PC-9 (cell line): ENCODE measurements around the gene IQCF2. TPM values are rescaled to one million over a fixed set of nuclear protein-coding genes. Genes with fewer than 3 reads are reported as not detected.

Experiments used
- BruUV-seq: library from RNA; stranded (reverse); fragments of 400-500 nt; replicated peaks from 2 replicates; lab custom pipeline; 2021; lab: Mats Ljungman, UMichigan
- CTCF ChIA-PET: fragments of 300-600 bp; sonication (Branson Sonifier 250); formaldehyde crosslinking; loops from one replicate; lab custom pipeline; 2022; ENCODE audit warnings: antibody characterized with exemption; lab: Charles Lee
- POLR2A ChIA-PET: fragments of 300-600 bp; sonication (Branson Sonifier 250); formaldehyde crosslinking; loops from one replicate; lab custom pipeline; 2022; ENCODE audit warnings: antibody characterized with exemption; ENCODE audit not compliant: unreplicated experiment; lab: Charles Lee
- DNase-seq, 2 experiments: peaks; one replicate each; pipeline versions ENCODE4 v3.0.0 to v3.0.0-alpha.2; 2015 to 2022; ENCODE audit warnings: mixed read lengths in 1 of 2
- H2AFZ ChIP-seq: fragments of 200-600 bp; sonication (generic); 2 replicates; pipeline ENCODE4 v1.8.1; 2017; ENCODE audit warnings: antibody characterized with exemption
- H3F3A ChIP-seq: fragments of 200-600 bp; sonication (generic); 2 replicates; pipeline ENCODE4 v1.8.1; 2017; ENCODE audit warnings: antibody characterized with exemption, mild to moderate bottlenecking, low read depth; ENCODE audit not compliant: insufficient read depth
- H3K27ac ChIP-seq: fragments of 200-600 bp; sonication (generic); 2 replicates; pipeline ENCODE4 v1.6.1; 2016; ENCODE audit warnings: mixed run types
- H3K27me3 ChIP-seq: fragments of 200-600 bp; sonication (generic); 2 replicates; pipeline ENCODE4 v1.6.1; 2016; ENCODE audit warnings: low read depth, mixed run types; ENCODE audit not compliant: insufficient read depth
- H3K36me3 ChIP-seq: fragments of 200-600 bp; sonication (generic); 2 replicates; pipeline ENCODE4 v1.6.1; 2016; ENCODE audit warnings: low read depth, mixed run types
- H3K4me1 ChIP-seq: fragments of 200-600 bp; sonication (generic); replicated peaks from 2 replicates; pipeline ENCODE4 v1.6.1; 2016; ENCODE audit warnings: mixed run types; ENCODE audit not compliant: insufficient read depth
- H3K4me2 ChIP-seq: fragments of 200-600 bp; sonication (generic); 2 replicates; pipeline ENCODE4 v1.6.1; 2017; ENCODE audit warnings: mixed run types
- H3K4me3 ChIP-seq: fragments of 200-600 bp; sonication (generic); 2 replicates; pipeline ENCODE4 v1.6.1; 2016; ENCODE audit warnings: mixed run types
- H3K79me2 ChIP-seq: fragments of 200-600 bp; sonication (generic); 2 replicates; pipeline ENCODE4 v1.6.1; 2017; ENCODE audit warnings: low read depth, mixed run types
- H3K9me2 ChIP-seq: fragments of 200-600 bp; sonication (generic); 2 replicates; pipeline ENCODE4 v1.8.1; 2017; ENCODE audit warnings: mild to moderate bottlenecking; ENCODE audit not compliant: insufficient read depth
- H3K9me3 ChIP-seq: fragments of 200-600 bp; sonication (generic); 2 replicates; pipeline ENCODE4 v1.8.1; 2016; ENCODE audit warnings: low read depth; ENCODE audit not compliant: insufficient read depth
- H4K20me1 ChIP-seq: fragments of 200-600 bp; sonication (generic); 2 replicates; pipeline ENCODE4 v1.8.1; 2017; ENCODE audit not compliant: insufficient read depth
- EZH2 ChIP-seq: fragments of 200-600 bp; sonication (generic); IDR thresholded peaks from 2 replicates; pipeline ENCODE4 v1.8.0; 2017; ENCODE audit warnings: antibody characterized with exemption, low read depth
- intact Hi-C: fragments of 100-400 bp; cut with micrococcal nuclease; formaldehyde crosslinking; loops from one replicate; pipeline ENCODE4 v1.10.0; 2022; ENCODE audit not compliant: unreplicated experiment
- total RNA-seq: library from RNA; stranded (reverse); gene quantifications from 2 replicates; pipeline ENCODE4 v1.2.3, GENCODE V29; 2021
- TF ChIP-seq, protein P1 (sequence below): fragments of 200-600 bp; sonication (generic); conservative IDR thresholded peaks from 2 replicates; pipeline ENCODE4 v1.6.1; 2017; ENCODE audit warnings: mixed run types, antibody characterized with exemption, mild to moderate bottlenecking, moderate library complexity

IQCF2 gene
- total RNA-seq, 1 experiment from 2014 or later: not detected

DNA sequence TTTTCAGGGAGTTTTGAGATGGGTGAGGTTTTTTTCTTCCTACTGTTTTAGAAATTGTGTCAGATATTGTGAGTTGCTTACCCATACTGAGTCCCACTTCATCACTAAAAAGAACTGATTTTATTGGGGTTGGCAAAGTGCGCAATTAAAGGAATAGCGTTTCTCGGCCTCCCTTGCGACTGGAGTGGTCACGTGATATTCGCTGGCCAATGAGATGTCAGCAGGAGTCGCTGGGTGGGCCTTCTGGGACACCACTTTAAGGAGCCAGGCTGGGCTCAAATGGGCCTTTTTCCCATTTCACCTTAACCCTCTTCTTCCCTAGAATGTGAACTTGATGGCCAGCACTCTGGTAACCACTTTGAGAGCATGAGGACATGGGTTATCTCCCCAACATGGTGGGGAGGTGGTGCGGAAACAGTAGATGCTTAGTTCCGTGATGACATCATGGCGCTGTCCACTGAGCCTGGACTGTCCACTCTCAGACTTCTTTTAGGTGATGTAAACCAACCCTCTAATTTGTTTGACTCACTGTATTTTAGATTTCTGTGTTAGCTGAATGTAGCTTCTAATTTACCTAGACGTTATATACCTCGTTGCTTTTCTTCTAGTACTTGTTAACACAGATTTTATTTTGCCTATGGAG is 27.2 kb downstream of the IQCF2 start:
- Histone ChIP-seq H3F3A (peaks cover 12% of the 10 kb centered on the region; the same call in 1 of the 2 replicates), H3K79me2 (no peaks in the 10 kb centered on the region), H3K4me3 (no peak overlapping the region), H3K4me2 (no peak overlapping the region), H3K9me3 (no peaks in the 10 kb centered on the region; the same call in 1 of the 2 replicates), H3K27me3 (no peaks in the 10 kb centered on the region), H3K9me2 (no peaks in the 10 kb centered on the region), H4K20me1 (no peaks in the 10 kb centered on the region), H3K27ac (no peak overlapping the region), H2AFZ (no peak overlapping the region), H3K36me3 (no peaks in the 10 kb centered on the region), H3K4me1 (peaks cover 21% of the 10 kb centered on the region)
- intact Hi-C loops: no loop called here
- TF ChIP-seq, protein P1, sequence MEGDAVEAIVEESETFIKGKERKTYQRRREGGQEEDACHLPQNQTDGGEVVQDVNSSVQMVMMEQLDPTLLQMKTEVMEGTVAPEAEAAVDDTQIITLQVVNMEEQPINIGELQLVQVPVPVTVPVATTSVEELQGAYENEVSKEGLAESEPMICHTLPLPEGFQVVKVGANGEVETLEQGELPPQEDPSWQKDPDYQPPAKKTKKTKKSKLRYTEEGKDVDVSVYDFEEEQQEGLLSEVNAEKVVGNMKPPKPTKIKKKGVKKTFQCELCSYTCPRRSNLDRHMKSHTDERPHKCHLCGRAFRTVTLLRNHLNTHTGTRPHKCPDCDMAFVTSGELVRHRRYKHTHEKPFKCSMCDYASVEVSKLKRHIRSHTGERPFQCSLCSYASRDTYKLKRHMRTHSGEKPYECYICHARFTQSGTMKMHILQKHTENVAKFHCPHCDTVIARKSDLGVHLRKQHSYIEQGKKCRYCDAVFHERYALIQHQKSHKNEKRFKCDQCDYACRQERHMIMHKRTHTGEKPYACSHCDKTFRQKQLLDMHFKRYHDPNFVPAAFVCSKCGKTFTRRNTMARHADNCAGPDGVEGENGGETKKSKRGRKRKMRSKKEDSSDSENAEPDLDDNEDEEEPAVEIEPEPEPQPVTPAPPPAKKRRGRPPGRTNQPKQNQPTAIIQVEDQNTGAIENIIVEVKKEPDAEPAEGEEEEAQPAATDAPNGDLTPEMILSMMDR: no peak
- TF ChIP-seq EZH2: no peak
- BruUV-seq: no TSS peak
- CTCF ChIA-PET: no interaction called here
- POLR2A ChIA-PET: no interaction called here
- DNase-seq: no peak

DNA sequence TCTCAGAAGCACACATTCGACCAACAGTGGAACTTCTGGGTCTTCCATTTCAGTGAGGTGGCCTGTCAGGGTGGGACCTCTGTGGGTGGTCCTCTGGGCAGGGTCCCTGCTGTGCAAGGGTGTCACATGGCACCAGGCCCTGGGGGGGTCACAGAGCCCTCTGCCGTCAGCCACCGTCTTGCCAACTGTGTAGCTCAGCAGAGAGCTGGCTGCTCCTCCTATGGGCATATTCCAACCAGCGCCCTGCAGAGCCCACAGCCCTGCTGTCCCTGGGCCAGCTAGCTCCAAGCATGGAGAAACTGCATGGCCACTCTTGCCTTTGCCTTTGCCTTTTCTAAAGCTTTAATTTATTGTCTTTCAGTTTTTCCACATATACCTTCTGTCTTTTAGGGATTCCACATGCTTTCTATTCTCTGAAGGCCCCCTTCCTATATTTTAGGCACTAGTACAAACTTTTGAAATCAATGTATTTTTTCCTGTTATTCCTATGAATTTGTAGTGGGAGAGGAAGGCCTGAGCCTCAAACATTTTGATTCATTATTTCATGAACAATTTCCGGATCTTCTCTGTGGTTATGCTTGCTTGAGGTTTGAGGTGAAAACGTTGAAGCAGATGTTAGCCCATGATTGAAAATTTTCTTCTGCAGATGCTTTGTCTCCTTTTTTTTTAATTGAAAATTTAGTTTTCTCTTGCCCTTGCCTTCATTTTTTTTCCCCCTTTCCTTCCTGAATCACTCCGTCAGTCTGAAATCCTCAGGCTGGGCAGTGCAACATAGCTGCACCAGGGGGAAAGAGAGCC is 30.0 kb downstream of the IQCF2 start:
- TF ChIP-seq, protein P1: no peak
- TF ChIP-seq EZH2: no peak
- Histone ChIP-seq H3K27me3 (no peaks in the 10 kb centered on the region), H3K9me2 (no peaks in the 10 kb centered on the region), H3K4me1 (peaks cover 19% of the 10 kb centered on the region), H3K79me2 (no peaks in the 10 kb centered on the region), H4K20me1 (no peaks in the 10 kb centered on the region), H3K4me2 (no peak overlapping the region), H3K4me3 (no peak overlapping the region), H3K9me3 (no peaks in the 10 kb centered on the region; the same call in 1 of the 2 replicates), H2AFZ (no peak overlapping the region), H3F3A (peaks cover 12% of the 10 kb centered on the region; the same call in 1 of the 2 replicates), H3K27ac (no peak overlapping the region), H3K36me3 (no peaks in the 10 kb centered on the region)
- ChIA-PET CTCF (interaction anchor here (0.6 kb wide), 1 partner anchor 349 kb away, joined by 3 read pairs; no protein-coding TSS in a partner anchor), POLR2A (no interaction called here)
- DNase-seq: no peak
- BruUV-seq: no TSS peak
- intact Hi-C loops: no loop called here

DNA sequence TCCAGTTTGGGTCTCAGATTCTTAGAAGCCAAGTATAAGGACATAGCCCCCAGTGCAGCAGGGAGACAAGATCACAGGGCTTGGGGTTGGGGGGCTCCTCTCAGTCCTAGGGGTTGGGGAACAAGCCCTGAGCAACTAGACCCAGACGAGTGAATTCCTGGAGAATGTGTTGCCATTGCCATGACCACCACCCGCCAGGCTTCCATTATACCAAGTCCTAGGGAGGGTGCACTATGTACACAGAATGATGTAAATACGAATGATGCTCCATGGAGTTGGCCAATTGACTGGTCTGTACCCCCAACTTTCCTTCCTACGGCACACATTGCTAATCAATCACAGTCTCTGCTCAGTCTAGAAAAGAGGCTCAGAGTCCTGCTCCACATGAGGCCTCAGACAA is 33.0 kb downstream of the IQCF2 start:
- Histone ChIP-seq H3K9me3 (no peaks in the 10 kb centered on the region), H3K36me3 (no peaks in the 10 kb centered on the region), H2AFZ (no peak overlapping the region), H3K4me3 (no peak overlapping the region), H3K4me1 (no peaks in the 10 kb centered on the region), H3K9me2 (no peaks in the 10 kb centered on the region), H3F3A (no peaks in the 10 kb centered on the region), H3K27me3 (no peaks in the 10 kb centered on the region), H3K79me2 (no peaks in the 10 kb centered on the region), H3K4me2 (no peak overlapping the region), H4K20me1 (no peaks in the 10 kb centered on the region), H3K27ac (no peak overlapping the region)
- ChIA-PET CTCF (no interaction called here), POLR2A (no interaction called here)
- BruUV-seq: no TSS peak
- intact Hi-C loops: no loop called here
- no peak for DNase-seq
- TF ChIP-seq, protein P1: no peak
- TF ChIP-seq EZH2: no peak
